HepG2 (cell line): ENCODE results near the gene U2AF1L4. TPM values are rescaled to one million over a fixed set of nuclear protein-coding genes. Genes with fewer than 3 reads are reported as not detected.

ENCODE experiments used
- ARID5B ChIP-seq: IDR thresholded peaks from 2 replicates; pipeline ENCODE4 v1.4.0; 2020; ENCODE audit warnings: mild to moderate bottlenecking, missing genetic modification reagents
- EED ChIP-seq: sonication (generic); formaldehyde crosslinking; IDR thresholded peaks from 2 replicates; pipeline ENCODE4 v1.5.0; 2020; ENCODE audit warnings: mild to moderate bottlenecking, missing genetic modification reagents
- GZF1 ChIP-seq: sonication (generic); formaldehyde crosslinking; IDR thresholded peaks from 2 replicates; pipeline ENCODE4 v1.5.1; 2020; ENCODE audit warnings: mild to moderate bottlenecking, missing genetic modification reagents
- HCFC1 ChIP-seq: fragments of 150-350 bp; IDR thresholded peaks from 2 replicates; pipeline ENCODE4 v1.6.1; 2014; ENCODE audit warnings: low read depth, low read length
- MTF2 ChIP-seq: sonication (generic); formaldehyde crosslinking; IDR thresholded peaks from 2 replicates; pipeline ENCODE4 v1.5.0; 2020; ENCODE audit warnings: missing genetic modification reagents, borderline replicate concordance
- MYC ChIP-seq: sonication (generic); formaldehyde crosslinking; IDR thresholded peaks from 2 replicates; pipeline ENCODE4 v1.9.0; 2021; ENCODE audit warnings: missing genetic modification reagents, borderline replicate concordance
- NFYC ChIP-seq: IDR thresholded peaks from 2 replicates; pipeline ENCODE4 v1.6.1; 2016; ENCODE audit warnings: missing genetic modification reagents, missing compliant biosample characterization
- PHF20 ChIP-seq: sonication (generic); formaldehyde crosslinking; IDR thresholded peaks from 2 replicates; pipeline ENCODE4 v1.5.0; 2020; ENCODE audit warnings: mild to moderate bottlenecking, missing genetic modification reagents
- PTBP1 ChIP-seq: fragments of 200-400 bp; formaldehyde crosslinking; IDR thresholded peaks from 2 replicates; pipeline ENCODE4 v1.6.1; 2018; ENCODE audit warnings: low read length, low read depth; ENCODE audit not compliant: poor library complexity, severe bottlenecking
- RBM39 ChIP-seq: fragments of 200-400 bp; formaldehyde crosslinking; IDR thresholded peaks from one replicate; pipeline ENCODE4 v1.6.1; 2018; ENCODE audit warnings: antibody characterized with exemption, mild to moderate bottlenecking, low read depth, low read length; ENCODE audit not compliant: poor library complexity, severe bottlenecking
- SP1 ChIP-seq, 2 experiments: fragments of 450-650 bp in 1 of 2; sonication (generic) in 1 of 2; formaldehyde crosslinking in 1 of 2; IDR thresholded peaks; 2 replicates each; pipeline versions ENCODE4 v1.4.0 to v1.6.1; 2016 to 2020; ENCODE audit warnings: missing genetic modification reagents in 1 of 2
- SRSF4 ChIP-seq: fragments of 200-400 bp; formaldehyde crosslinking; IDR thresholded peaks from one replicate; pipeline ENCODE4 v1.6.1; 2018; ENCODE audit warnings: mild to moderate bottlenecking, low read depth, low read length, moderate library complexity; ENCODE audit not compliant: poor library complexity, severe bottlenecking
- ZFP41 ChIP-seq: sonication (generic); formaldehyde crosslinking; IDR thresholded peaks from 2 replicates; pipeline ENCODE4 v1.4.0; 2020; ENCODE audit warnings: mild to moderate bottlenecking, missing genetic modification reagents, borderline replicate concordance
- ZNF30 ChIP-seq: sonication (generic); formaldehyde crosslinking; IDR thresholded peaks from 2 replicates; pipeline ENCODE4 v1.5.0; 2020; ENCODE audit warnings: mild to moderate bottlenecking, missing genetic modification reagents
- ZNF761 ChIP-seq: sonication (generic); formaldehyde crosslinking; conservative IDR thresholded peaks from 2 replicates; pipeline ENCODE4 v1.4.0; 2020; ENCODE audit warnings: mild to moderate bottlenecking, missing genetic modification reagents
- ZZZ3 ChIP-seq: sonication (generic); formaldehyde crosslinking; IDR thresholded peaks from 2 replicates; pipeline ENCODE4 v1.4.0; 2020; ENCODE audit warnings: missing genetic modification reagents, mild to moderate bottlenecking, borderline replicate concordance
- polyA plus RNA-seq, 8 experiments: library from polyadenylated mRNA; depleted of rRNA in 3 of 8; stranded (reverse) in 7 of 8; unstranded in 1 of 8; fragments of >200 nt; fragmentation: Illumina TruSeq in 4 of 8; extraction: Trizol in 4 of 8; gene quantifications; 2 replicates each; pipeline versions ENCODE4 v1.2.1 to v1.2.3, GENCODE V29; 2011 to 2016; ENCODE audit warnings: low read depth in 4 of 8, missing spikeins in 1 of 8, mixed read lengths in 1 of 8; ENCODE audit not compliant: insufficient read depth in 1 of 8
- total RNA-seq, 5 experiments: library from RNA; depleted of rRNA; stranded (reverse); fragments of >200 nt; fragmentation: Illumina TruSeq; extraction: Trizol; gene quantifications; 2 replicates each; pipeline ENCODE4 v1.2.3, GENCODE V29; 2016; ENCODE audit warnings: low read depth in 1 of 5

U2AF1L4 gene
- total and polyA plus RNA-seq, 2 of the 13 experiments (the other 11 are each of a cell fraction or from before 2014, with no cell fraction given) = 7.9 to 15.4 TPM

DNA sequence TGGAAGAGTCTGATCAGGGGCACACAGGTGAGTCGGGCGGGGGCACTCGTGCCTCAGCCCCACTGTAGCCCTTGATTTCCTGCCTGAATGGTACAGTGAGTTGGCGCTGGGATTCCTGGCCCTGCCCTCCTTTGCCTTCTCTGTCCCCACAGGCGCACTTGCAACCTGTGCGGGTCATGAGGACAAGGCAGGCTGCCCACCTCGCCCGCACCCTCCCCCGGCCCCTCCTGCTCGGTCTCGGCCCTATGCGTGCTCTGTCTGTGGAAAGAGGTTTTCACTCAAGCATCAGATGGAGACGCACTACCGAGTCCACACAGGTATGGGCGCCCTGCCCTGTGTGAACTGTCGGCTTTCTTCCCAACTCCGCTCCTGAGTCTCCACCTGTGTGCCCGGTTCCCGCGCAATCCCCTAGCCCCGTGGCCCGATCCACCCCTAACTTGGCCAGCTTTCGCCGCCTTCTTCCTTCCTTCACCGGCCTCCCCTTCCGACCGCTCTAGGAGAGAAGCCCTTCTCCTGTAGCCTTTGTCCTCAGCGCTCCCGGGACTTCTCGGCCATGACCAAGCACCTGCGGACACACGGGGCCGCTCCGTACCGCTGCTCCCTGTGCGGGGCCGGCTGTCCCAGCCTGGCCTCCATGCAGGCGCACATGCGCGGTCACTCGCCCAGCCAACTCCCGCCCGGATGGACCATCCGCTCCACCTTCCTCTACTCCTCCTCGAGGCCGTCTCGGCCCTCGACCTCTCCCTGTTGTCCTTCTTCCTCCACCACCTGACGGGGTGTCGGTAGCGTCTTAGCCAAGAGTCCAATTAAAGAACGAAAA is 29.0 kb downstream of the U2AF1L4 start (continued):
- TF ChIP-seq PTBP1 (no peak), RBM39 (no peak), ARID5B (peak; percentile 47), SRSF4 (no peak), ZFP41 (CRISPR knock-in tag) (peak; percentile 83), ZNF30 (CRISPR knock-in tag) (no peak), ZNF761 (CRISPR knock-in tag) (peak; percentile 84), SP1 (IDR thresholded peaks at IDR 0.05) (no peak), SP1 (CRISPR knock-in tag; IDR thresholded peaks at IDR 0.05) (peak; percentile 49; the same call in 1 of the 2 replicates), GZF1 (0 out of 2 replicates have a peak, but pooled peaks have one; percentile 24), EED (CRISPR knock-in tag) (peak; percentile 80; the same call in 1 of the 2 replicates), MTF2 (no peak), MYC (CRISPR knock-in tag) (peak; percentile 81), HCFC1 (no peak), NFYC (CRISPR knock-in tag) (no peak), PHF20 (CRISPR knock-in tag) (no peak), ZZZ3 (CRISPR knock-in tag) (no peak)
- TF ChIP-seq, all 625 proteins: peak for 167
